Measurements from ENCODE around the gene CLNK.

CLNK gene

GRCh38 chr4:10684631-10685030, at the start of gene CLNK:
CLNK (minus strand) TSS chr4:10684768; CDS start chr4:10667869, 16,899 bp downstream.
- DNase-seq (ENCODE audit: low read depth in 3 of 3), result no peak

GRCh38 chr4:10733481-10734062, 49.0 kb upstream of the CLNK start:
- DNase-seq (ENCODE audit: low read depth in 3 of 3), result no peak

- DNase-seq (ENCODE audit: low read depth in 3 of 3), result no peak
Measured at GRCh38 chr4:10732914-10733415, 48.4 kb upstream of the CLNK start.

GRCh38 chr4:10732235-10732913, 47.8 kb upstream of the CLNK start:
- no peak for DNase-seq (ENCODE audit: low read depth in 3 of 3)

GRCh38 chr4:10731690-10732089, 47.1 kb upstream of the CLNK start:
- DNase-seq (ENCODE audit: low read depth in 3 of 3), result no peak

GRCh38 chr4:10731162-10731561, 46.6 kb upstream of the CLNK start:
- DNase-seq (ENCODE audit: low read depth in 3 of 3), result no peak

GRCh38 chr4:10730590-10730989, 46.0 kb upstream of the CLNK start:
- no peak for DNase-seq (ENCODE audit: low read depth in 3 of 3)

GRCh38 chr4:10730019-10730418, 45.5 kb upstream of the CLNK start:
- no peak for DNase-seq (ENCODE audit: low read depth in 3 of 3)

GRCh38 chr4:10729366-10729765, 44.8 kb upstream of the CLNK start:
- DNase-seq (ENCODE audit: low read depth in 3 of 3), result no peak

GRCh38 chr4:10728016-10728415, 43.4 kb upstream of the CLNK start:
- no peak for DNase-seq (ENCODE audit: low read depth in 3 of 3)

- no peak for DNase-seq (ENCODE audit: low read depth in 3 of 3)
Measured at GRCh38 chr4:10727140-10727880, 42.7 kb upstream of the CLNK start.

- DNase-seq (ENCODE audit: low read depth in 3 of 3), result no peak
Measured at GRCh38 chr4:10722957-10723356, 38.4 kb upstream of the CLNK start.

GRCh38 chr4:10721616-10722015, 37.0 kb upstream of the CLNK start:
- DNase-seq (ENCODE audit: low read depth in 3 of 3), result no peak

- DNase-seq (ENCODE audit: low read depth in 3 of 3), result no peak
Measured at GRCh38 chr4:10716163-10716562, 31.6 kb upstream of the CLNK start.

- DNase-seq (ENCODE audit: low read depth in 3 of 3), result no peak
Measured at GRCh38 chr4:10715696-10716095, 31.1 kb upstream of the CLNK start.

- DNase-seq (ENCODE audit: low read depth in 3 of 3), result no peak
Measured at GRCh38 chr4:10715135-10715534, 30.6 kb upstream of the CLNK start.

- DNase-seq (ENCODE audit: low read depth in 3 of 3), result no peak
Measured at GRCh38 chr4:10713591-10713990, 29.0 kb upstream of the CLNK start.

GRCh38 chr4:10706236-10706635, 21.7 kb upstream of the CLNK start:
- DNase-seq (ENCODE audit: low read depth in 3 of 3), result no peak

- DNase-seq (ENCODE audit: low read depth in 3 of 3), result no peak
Measured at GRCh38 chr4:10704430-10704810, 19.9 kb upstream of the CLNK start.

GRCh38 chr4:10703766-10704429, 19.3 kb upstream of the CLNK start:
- no peak for DNase-seq (ENCODE audit: low read depth in 3 of 3)

GRCh38 chr4:10703156-10703555, 18.6 kb upstream of the CLNK start:
- DNase-seq (ENCODE audit: low read depth in 3 of 3), result no peak

GRCh38 chr4:10701702-10702460, 17.3 kb upstream of the CLNK start:
- DNase-seq (ENCODE audit: low read depth in 3 of 3), result no peak

Data from stimulated activated CD4-positive, alpha-beta T cell treated with anti-CD3 and anti-CD28 coated beads, TNF-alpha, amount 100 ng/mL, for 4 hours (primary cell).